ENCODE results near the gene NINL.

Gene NINL

DNA sequence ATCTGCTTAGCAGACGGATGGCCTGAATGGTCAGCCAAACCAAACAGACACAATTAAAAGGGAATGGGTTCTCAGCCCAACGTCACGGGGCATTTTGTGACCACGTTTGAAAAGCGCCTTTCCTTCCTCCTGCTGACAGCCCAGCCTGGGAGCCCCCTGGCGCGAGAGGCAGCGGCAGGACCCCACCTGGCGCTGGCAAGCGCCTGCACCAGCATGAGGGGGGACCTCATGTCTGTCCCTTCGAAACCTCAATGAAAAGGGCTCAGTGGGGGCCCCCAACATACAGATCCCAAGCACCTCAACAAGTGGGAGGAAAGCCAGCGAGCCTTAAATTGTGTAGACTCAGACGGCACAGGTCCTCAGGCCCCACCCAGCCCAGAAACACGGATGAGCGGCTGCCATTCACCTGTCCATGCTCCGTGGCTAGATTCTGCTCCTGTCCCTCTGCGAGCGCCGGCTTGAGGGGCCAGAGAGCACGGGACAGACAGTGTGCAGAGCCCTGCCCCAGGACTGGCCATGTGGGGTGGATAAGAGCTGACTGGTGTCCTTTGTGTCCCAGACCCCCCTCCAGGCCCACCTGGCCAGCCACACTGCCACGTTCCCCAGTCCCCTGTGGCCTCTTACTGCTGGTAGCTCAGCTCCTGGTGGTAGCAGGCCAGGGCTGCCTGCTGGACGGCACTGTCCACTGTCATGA, 87.6 kb downstream of the NINL start:
- Histone ChIP-seq H3K27me3 (no peaks in the 10 kb centered on the region), H3K4me2 (peak overlapping the region in 9 of 11 experiments; percentile 5 to 86 (median 77); a peak in 16 of 22 replicates), H4K20me1 (0 out of 22 replicates have a peak, but pooled peaks cover 0 to 6% (median 0%) of the 10 kb centered on the region in 11 experiments), H3K27ac (no peak overlapping the region), H3K4me1 (peaks cover 5 to 74% (median 56%) of the 10 kb centered on the region in 10 experiments; a peak in 17 of 20 replicates), H3K4me3 (no peak overlapping the region), H3K9me3 (replicated peaks in 1 of 11) (no peaks in the 10 kb centered on the region), H3K36me3 (no peaks in the 10 kb centered on the region), H3K9ac (peak overlapping the region in 2 of 11 experiments; percentile 10 to 41; a peak in 4 of 22 replicates)
- TF ChIP-seq Cebpa-rat (IDR thresholded peaks at IDR 0.05) = no peak

DNA sequence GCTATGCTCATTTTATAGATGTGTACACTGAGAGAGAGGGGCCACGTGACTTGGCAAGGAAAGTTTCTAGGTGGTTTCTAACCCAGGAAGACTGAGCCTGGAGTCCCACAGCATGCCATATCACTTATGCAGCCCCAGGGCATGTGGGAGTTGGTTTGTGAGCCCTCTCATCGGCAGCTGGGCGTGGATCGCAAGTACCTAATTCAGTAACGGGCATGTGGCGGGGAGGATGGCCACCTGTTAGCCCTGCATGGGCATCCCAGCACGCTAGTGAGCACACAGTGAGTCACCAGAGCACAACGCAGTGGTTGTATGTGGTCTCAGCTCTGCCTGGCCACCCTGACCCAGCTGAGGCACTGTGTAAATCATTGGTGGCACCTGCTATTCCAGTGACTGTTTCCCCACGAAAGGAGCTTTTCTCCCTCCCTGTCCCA, 88.3 kb downstream of the NINL start:
- Histone ChIP-seq H3K4me2 (peak overlapping the region in 9 of 11 experiments; percentile 12 to 86 (median 77); a peak in 17 of 22 replicates), H4K20me1 (0 out of 22 replicates have a peak, but pooled peaks cover 0 to 6% (median 0%) of the 10 kb centered on the region in 11 experiments), H3K27me3 (no peaks in the 10 kb centered on the region), H3K27ac (no peak overlapping the region), H3K9me3 (replicated peaks in 1 of 11) (no peaks in the 10 kb centered on the region), H3K4me3 (no peak overlapping the region), H3K9ac (peak overlapping the region in 2 of 11 experiments; percentile 2 to 10; a peak in 1 of 22 replicates), H3K4me1 (peaks cover 5 to 73% (median 57%) of the 10 kb centered on the region in 10 experiments; a peak in 17 of 20 replicates), H3K36me3 (no peaks in the 10 kb centered on the region)
- TF ChIP-seq Cebpa-rat (IDR thresholded peaks at IDR 0.05) = no peak

DNA sequence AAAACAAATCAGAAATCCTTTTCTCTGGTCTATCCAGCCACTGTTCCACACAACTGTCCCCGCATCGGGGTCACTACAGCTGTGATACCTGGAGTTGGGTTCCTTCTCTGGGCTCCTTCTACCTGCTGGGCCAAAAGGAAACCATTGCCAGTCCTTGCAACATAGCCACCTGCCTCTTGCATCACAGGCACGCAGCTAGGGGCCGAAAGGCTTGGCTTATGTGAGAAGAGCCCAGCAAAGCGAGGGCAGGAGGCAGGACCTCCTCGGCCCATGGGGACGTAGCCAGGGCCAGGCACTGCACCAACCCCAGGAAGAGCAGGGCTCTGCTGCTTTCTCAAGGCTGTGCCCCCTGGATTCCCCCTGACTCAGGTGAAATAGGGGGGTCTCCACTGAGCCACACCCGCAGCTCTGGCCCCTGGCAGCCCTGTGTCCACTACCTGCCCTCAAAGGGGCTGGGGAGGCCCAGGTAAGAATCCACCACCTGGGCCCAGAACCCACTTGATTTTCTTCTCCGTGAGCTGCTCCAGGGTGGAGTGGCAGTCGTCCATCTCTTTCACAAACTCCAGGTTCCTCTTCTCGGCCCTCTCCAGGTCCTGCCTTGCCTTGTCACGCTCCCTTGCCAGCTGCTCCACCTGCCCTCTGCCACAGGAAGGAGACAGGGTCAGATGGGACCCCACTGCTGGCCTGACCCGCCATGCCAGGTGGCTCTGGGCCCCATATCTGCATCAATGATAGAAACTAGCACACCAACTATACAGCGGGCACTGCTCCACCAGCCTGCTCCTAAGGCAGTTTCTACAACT, 89.0 kb downstream of the NINL start:
- Histone ChIP-seq H3K9me3 (replicated peaks in 1 of 11) (no peaks in the 10 kb centered on the region), H3K36me3 (no peaks in the 10 kb centered on the region), H3K4me1 (peaks cover 5 to 79% (median 63%) of the 10 kb centered on the region in 10 experiments; a peak in 17 of 20 replicates), H3K27ac (no peak overlapping the region; a peak in 1 of 22 replicates), H3K4me2 (peak overlapping the region in 9 of 11 experiments; percentile 12 to 86 (median 77); a peak in 17 of 22 replicates), H4K20me1 (0 out of 22 replicates have a peak, but pooled peaks cover 0 to 6% (median 0%) of the 10 kb centered on the region in 11 experiments), H3K9ac (0 out of 22 replicates have a peak overlapping the region, but pooled peaks of 1 of the 11 experiments have one; percentile 2), H3K4me3 (no peak overlapping the region), H3K27me3 (no peaks in the 10 kb centered on the region)
- no peak for TF ChIP-seq Cebpa-rat (IDR thresholded peaks at IDR 0.05)

DNA sequence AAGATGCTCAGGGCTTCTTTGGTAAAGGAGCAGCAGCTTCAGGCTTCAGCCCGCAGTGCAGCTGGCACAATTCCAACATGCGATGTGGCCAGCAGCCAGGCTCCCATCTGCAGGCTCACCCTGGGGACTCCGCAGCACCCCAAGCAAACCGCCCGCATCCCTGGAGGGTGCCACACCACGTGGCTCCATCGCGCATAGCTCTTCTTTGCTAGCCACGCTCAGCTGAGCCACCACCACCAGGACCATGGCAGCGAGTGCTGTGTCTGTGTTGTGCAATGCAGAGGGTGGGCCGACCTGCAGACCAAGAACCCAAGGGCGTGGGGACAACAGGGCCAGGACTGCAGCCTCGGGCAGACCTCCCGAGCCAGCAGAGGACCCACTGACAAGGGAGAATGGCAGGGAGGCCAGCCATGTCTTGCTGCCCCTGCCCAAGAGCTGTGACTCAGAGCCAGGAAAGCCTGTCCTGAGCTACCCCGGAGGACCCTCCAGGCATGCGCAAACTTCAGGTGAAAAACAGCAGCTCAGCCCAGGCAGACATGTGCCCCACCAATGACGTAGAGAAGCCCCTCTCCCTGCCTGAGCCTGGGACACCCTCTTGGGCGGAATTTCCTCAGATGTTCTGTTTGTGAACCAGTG, 90.0 kb downstream of the NINL start:
- Histone ChIP-seq H3K9me3 (replicated peaks in 1 of 11) (no peaks in the 10 kb centered on the region), H4K20me1 (0 out of 22 replicates have a peak, but pooled peaks cover 0 to 6% (median 0%) of the 10 kb centered on the region in 11 experiments), H3K4me3 (no peak overlapping the region), H3K27ac (peak overlapping the region in 4 of 11 experiments; percentile 41 to 48 (median 46); a peak in 6 of 22 replicates), H3K4me1 (peaks cover 5 to 89% (median 73%) of the 10 kb centered on the region in 10 experiments; a peak in 17 of 20 replicates), H3K27me3 (no peaks in the 10 kb centered on the region), H3K36me3 (no peaks in the 10 kb centered on the region), H3K9ac (peak overlapping the region in 2 of 11 experiments; percentile 2; a peak in 1 of 22 replicates), H3K4me2 (peak overlapping the region in 10 of 11 experiments; percentile 26 to 86 (median 73); a peak in 19 of 22 replicates)
- TF ChIP-seq Cebpa-rat (IDR thresholded peaks at IDR 0.05) = peak in 3 of 11 experiments; percentile 4 to 71 (median 41); a peak in 5 of 22 replicates

DNA sequence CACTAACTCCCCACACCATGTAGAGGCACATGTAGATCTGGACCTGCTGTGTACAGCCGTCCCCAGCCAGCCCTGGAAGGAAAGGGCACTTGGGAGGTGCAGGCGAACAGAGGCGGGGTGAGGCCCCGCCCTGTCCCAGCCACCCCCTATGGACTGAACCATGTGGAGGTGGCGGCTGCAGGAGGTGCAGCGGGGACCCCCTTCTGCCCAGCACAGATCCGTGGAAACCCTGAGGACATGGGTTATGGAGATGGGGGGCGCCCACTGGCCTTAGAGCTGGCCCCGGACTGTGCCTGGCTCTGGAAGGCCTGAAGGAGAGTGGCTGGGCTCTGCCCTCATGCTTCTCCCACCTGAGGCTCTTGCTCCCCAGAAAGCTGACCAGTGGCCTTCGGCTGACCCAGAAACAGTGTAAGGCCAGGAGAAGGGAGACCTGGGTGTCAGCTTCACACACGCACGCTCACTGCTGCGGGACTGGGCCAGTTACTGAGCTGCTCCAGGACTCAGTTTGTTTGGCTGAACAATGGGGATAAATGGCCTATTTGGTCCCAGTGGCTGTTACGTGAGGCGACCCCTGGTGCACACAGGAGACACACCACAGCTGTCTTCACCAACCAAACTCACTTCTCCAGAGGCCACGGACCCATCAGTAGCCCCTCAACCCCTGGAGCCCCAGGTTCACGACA, 90.7 kb downstream of the NINL start:
- Histone ChIP-seq H3K36me3 (no peaks in the 10 kb centered on the region), H3K27me3 (no peaks in the 10 kb centered on the region), H3K27ac (0 out of 22 replicates have a peak overlapping the region, but pooled peaks of 1 of the 11 experiments have one; percentile 48), H4K20me1 (0 out of 22 replicates have a peak, but pooled peaks cover 0 to 6% (median 0%) of the 10 kb centered on the region in 11 experiments), H3K9ac (peak overlapping the region in 1 of 11 experiments; percentile 2; a peak in 1 of 22 replicates), H3K4me3 (no peak overlapping the region), H3K4me2 (peak overlapping the region in 9 of 11 experiments; percentile 52 to 86 (median 77); a peak in 19 of 22 replicates), H3K9me3 (replicated peaks in 1 of 11) (no peaks in the 10 kb centered on the region), H3K4me1 (peaks cover 5 to 93% (median 77%) of the 10 kb centered on the region in 10 experiments; a peak in 17 of 20 replicates)
- TF ChIP-seq Cebpa-rat (IDR thresholded peaks at IDR 0.05) = no peak

DNA sequence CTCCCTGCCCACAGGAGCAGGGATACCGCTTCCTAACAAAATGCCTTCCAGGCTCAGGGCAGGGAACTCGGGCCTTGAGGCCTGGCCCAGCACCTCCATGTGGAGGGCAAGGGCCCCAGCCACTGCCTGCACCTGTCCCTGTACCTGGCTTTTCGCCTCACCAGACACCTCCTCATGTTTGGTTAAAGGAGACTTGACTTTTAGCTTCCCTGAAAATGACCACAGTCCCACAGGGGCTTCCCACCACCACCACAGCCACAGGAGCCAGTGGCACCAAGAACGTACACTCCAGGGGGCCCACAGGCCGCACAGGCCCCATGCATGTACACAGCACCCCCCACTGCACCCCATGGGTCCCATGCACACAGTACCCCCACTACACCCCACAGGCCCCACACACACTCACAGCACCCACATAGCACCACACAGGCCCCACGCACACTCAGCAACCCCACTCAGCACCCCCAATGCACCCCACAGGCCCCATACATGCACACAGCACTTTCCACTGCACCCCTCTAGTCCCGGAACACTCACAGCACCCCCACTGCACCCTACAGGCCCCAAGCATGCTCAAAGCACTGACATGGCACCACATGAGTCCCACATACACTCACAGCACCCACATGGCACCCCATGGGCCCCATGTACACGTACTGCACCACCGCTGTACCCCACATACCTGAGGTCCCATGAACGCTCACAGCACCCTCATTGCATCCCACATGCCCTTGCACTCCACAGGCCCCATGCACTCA, 91.4 kb downstream of the NINL start:
- Histone ChIP-seq H3K27ac (no peak overlapping the region), H3K36me3 (no peaks in the 10 kb centered on the region), H3K4me3 (no peak overlapping the region), H3K9me3 (replicated peaks in 1 of 11) (no peaks in the 10 kb centered on the region), H3K4me1 (peaks cover 5 to 97% (median 81%) of the 10 kb centered on the region in 10 experiments; a peak in 17 of 20 replicates), H3K27me3 (no peaks in the 10 kb centered on the region), H3K9ac (no peak overlapping the region; a peak in 1 of 22 replicates), H3K4me2 (peak overlapping the region in 8 of 11 experiments; percentile 57 to 86 (median 78); a peak in 15 of 22 replicates), H4K20me1 (0 out of 22 replicates have a peak, but pooled peaks cover 0 to 6% (median 0%) of the 10 kb centered on the region in 11 experiments)
- no peak for TF ChIP-seq Cebpa-rat (IDR thresholded peaks at IDR 0.05)

DNA sequence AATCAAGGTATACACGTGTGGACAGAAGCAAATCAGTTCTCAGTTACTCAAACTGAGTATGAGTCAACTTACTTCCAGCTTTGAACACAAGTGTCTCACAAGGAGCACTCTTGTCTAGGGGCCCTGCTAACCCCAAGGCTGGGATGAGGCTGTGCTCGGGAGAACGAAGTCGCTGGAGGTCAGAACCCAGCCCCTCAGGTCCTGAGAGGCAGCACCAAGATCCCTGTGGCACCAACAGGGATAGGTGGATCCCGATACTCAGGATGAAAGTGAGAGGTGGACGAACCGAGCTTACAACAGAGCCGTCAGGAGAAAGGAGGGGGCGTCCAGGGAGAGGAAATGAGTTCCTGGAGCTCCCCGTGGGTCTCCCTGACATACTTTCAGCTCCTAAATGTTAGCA, 92.2 kb downstream of the NINL start:
- no peak overlapping the region for H3K4me3 ChIP-seq

More for the DNA sequence above, 92.2 kb downstream of the NINL start:
- TF ChIP-seq Cebpa-rat (IDR thresholded peaks at IDR 0.05) = no peak
- H3K36me3 ChIP-seq = no peaks in the 10 kb centered on the region
- H3K4me1 ChIP-seq = peaks cover 5 to 97% (median 79%) of the 10 kb centered on the region in 10 experiments; a peak in 17 of 20 replicates
- 0 out of 22 replicates have a peak, but pooled peaks cover 0 to 6% (median 0%) of the 10 kb centered on the region in 11 experiments for H4K20me1 ChIP-seq
- H3K27ac ChIP-seq = no peak overlapping the region
- H3K9ac ChIP-seq = no peak overlapping the region
- peak overlapping the region in 4 of 11 experiments; percentile 69 to 86 (median 80); a peak in 7 of 22 replicates for H3K4me2 ChIP-seq
- no peaks in the 10 kb centered on the region for H3K27me3 ChIP-seq
- H3K9me3 ChIP-seq (replicated peaks in 1 of 11) = no peaks in the 10 kb centered on the region

Measured in BLaER1 treated with 17β-estradiol and CSF1 and Interleukin-3, amounts not matched to agents 10 nM and 100 nM (cell line).